ENCODE results near the gene TMEM175.
"Not testable (repeated sequence)": the region's sequence is repeated elsewhere in the genome, so short reads cannot be mapped to it uniquely, and the experiment has no call there.

The TMEM175 gene

GRCh38 chr4:917992-918391 lies 14.3 kb upstream of the TMEM175 start:
- Mint-ChIP-seq H3K4me3 (no peak overlapping the region), H3K9me3 (peaks cover 11% of the 10 kb centered on the region), H3K27me3 (no peaks in the 10 kb centered on the region), H3K4me1 (peaks cover 64% of the 10 kb centered on the region), H3K36me3 (ENCODE audit: low read depth) (peaks cover 29% of the 10 kb centered on the region), H3K27ac (no peak overlapping the region)
- no peak for ATAC-seq
- no peak for DNase-seq

DNA sequence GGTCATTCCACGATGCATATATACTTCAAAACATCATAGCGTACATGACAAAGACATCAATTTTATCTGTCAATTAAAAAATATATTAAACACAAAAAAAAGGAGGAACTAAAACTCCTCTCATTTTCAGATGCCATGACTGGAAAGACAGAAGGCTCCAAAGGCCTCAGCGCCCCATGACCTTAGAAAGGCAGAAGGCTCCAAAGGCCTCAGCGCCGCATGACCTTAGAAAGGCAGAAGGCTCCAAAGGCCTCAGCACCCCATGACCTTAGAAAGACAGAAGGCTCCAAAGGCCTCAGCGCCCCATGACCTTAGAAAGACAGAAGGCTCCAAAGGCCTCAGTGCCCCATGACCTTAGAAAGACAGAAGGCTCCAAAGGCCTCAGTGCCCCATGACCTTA lies 13.7 kb upstream of the TMEM175 start:
- not testable (repeated sequence) for DNase-seq, H3K27ac Mint-ChIP-seq, H3K4me3 Mint-ChIP-seq, H3K27me3 Mint-ChIP-seq, ATAC-seq
- Mint-ChIP-seq H3K4me1 (peaks cover 70% of the 10 kb centered on the region), H3K9me3 (peaks cover 11% of the 10 kb centered on the region), H3K36me3 (ENCODE audit: low read depth) (peaks cover 29% of the 10 kb centered on the region)

DNA sequence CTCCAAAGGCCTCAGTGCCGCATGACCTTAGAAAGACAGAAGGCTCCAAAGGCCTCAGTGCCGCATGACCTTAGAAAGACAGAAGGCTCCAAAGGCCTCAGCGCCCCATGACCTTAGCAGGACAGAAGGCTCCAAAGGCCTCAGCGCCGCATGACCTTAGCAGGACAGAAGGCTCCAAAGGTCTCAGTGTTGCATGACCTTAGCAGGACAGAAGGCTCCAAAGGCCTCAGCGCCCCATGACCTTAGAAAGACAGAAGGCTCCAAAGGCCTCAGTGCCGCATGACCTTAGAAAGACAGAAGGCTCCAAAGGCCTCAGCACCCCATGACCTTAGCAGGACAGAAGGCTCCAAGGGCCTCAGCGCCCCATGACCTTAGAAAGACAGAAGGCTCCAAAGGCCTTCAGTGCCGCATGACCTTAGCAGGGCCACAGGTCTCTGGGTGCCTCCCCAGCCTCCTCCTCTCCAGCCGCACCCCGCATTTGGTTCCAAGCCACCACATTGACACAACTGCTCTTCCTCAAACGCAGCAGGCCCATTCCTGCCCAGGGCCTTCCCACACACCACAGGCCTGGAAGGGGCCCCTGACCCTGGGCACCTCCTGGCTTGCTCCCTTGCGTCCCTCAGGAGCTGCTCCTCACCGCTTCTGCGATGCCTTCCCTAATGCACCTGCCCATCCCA lies 13.1 kb upstream of the TMEM175 start:
- H3K27ac Mint-ChIP-seq, H3K4me3 Mint-ChIP-seq, H3K27me3 Mint-ChIP-seq, DNase-seq, ATAC-seq: not testable (repeated sequence)
- H3K36me3 Mint-ChIP-seq (ENCODE audit: low read depth) = peaks cover 29% of the 10 kb centered on the region
- peaks cover 75% of the 10 kb centered on the region for H3K4me1 Mint-ChIP-seq
- peaks cover 11% of the 10 kb centered on the region for H3K9me3 Mint-ChIP-seq

- Mint-ChIP-seq H3K9me3 (peaks cover 11% of the 10 kb centered on the region), H3K4me1 (peaks cover 75% of the 10 kb centered on the region), H3K27me3 (no peaks in the 10 kb centered on the region), H3K36me3 (ENCODE audit: low read depth) (peaks cover 31% of the 10 kb centered on the region), H3K4me3 (peak overlapping the region; percentile 19), H3K27ac (peak overlapping the region; percentile 69)
- peak; percentile 64 for ATAC-seq
- peak; percentile 26 for DNase-seq
These were observed 10.4 kb upstream of the TMEM175 start for GRCh38 chr4:921830-922331.

GRCh38 chr4:924107-925096 lies 7.9 kb upstream of the TMEM175 start:
- ATAC-seq (peak; percentile 69), DNase-seq (peak; percentile 35)
- peaks cover 22% of the 10 kb centered on the region for H3K36me3 Mint-ChIP-seq (ENCODE audit: low read depth)
- no peaks in the 10 kb centered on the region for H3K27me3 Mint-ChIP-seq
- peak overlapping the region; percentile 61 for H3K27ac Mint-ChIP-seq
- peak overlapping the region; percentile 31 for H3K4me3 Mint-ChIP-seq
- H3K4me1 Mint-ChIP-seq = peaks cover 77% of the 10 kb centered on the region
- no peaks in the 10 kb centered on the region for H3K9me3 Mint-ChIP-seq

GRCh38 chr4:925171-925570 lies 7.1 kb upstream of the TMEM175 start:
- DNase-seq = no peak
- Mint-ChIP-seq H3K4me3 (peak overlapping the region; percentile 3), H3K27ac (peak overlapping the region; percentile 61), H3K36me3 (ENCODE audit: low read depth) (peaks cover 17% of the 10 kb centered on the region), H3K9me3 (no peaks in the 10 kb centered on the region), H3K27me3 (no peaks in the 10 kb centered on the region), H3K4me1 (peaks cover 79% of the 10 kb centered on the region)
- ATAC-seq = no peak

- no peaks in the 10 kb centered on the region for H3K27me3 Mint-ChIP-seq
- H3K9me3 Mint-ChIP-seq = no peaks in the 10 kb centered on the region
- no peak for DNase-seq
- H3K27ac Mint-ChIP-seq = peak overlapping the region; percentile 53
- peaks cover 15% of the 10 kb centered on the region for H3K36me3 Mint-ChIP-seq (ENCODE audit: low read depth)
- ATAC-seq = no peak
- H3K4me1 Mint-ChIP-seq = peaks cover 84% of the 10 kb centered on the region
- peak overlapping the region; percentile 7 for H3K4me3 Mint-ChIP-seq
These were observed 6.3 kb upstream of the TMEM175 start for GRCh38 chr4:925771-926500.

DNA sequence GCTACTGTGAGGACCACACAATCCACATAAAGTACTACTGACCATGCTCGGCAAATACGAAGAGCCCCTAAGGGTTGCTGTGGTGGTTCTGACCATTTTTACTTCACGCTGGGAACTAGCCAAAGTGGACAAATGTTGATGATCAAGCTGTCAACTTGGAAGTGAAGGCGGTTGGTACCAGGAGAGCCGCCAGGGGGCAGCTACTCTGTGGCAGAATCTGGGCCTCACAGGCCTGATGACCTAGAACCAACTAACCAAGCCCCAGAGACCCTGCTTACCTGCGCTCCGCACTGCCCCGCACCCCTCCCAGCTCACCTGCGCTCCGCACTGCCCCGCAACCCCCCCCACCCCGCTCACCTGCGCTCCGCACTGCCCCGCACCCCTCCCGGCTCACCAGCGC lies 5.7 kb upstream of the TMEM175 start:
- Mint-ChIP-seq H3K4me3 (no peak overlapping the region), H3K36me3 (ENCODE audit: low read depth) (peaks cover 12% of the 10 kb centered on the region), H3K4me1 (peaks cover 84% of the 10 kb centered on the region), H3K27ac (no peak overlapping the region), H3K9me3 (no peaks in the 10 kb centered on the region), H3K27me3 (no peaks in the 10 kb centered on the region)
- DNase-seq (no peak), ATAC-seq (no peak)

DNA sequence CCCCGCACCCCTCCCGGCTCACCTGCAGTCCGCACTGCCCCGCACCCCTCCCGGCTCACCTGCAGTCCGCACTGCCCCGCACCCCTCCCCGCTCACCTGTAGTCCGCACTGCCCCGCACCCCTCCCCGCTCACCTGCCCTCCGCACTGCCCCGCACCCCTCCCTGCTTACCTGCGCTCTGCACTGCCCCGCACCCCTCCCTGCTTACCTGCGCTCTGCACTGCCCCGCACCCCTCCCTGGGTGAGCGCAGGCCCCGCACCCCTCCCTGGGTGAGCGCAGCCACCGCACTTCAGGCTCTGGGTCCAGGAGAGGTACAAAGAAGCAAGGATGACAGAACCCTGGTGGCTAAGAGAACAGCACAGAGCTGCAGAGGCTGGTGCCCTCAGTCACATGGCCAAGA lies 4.7 kb upstream of the TMEM175 start:
- H3K27ac Mint-ChIP-seq; H3K9me3 Mint-ChIP-seq; H3K36me3 Mint-ChIP-seq (ENCODE audit: low read depth); H3K4me3 Mint-ChIP-seq; H3K27me3 Mint-ChIP-seq; ATAC-seq; DNase-seq: not testable (repeated sequence)
- H3K4me1 Mint-ChIP-seq = peaks cover 76% of the 10 kb centered on the region

GRCh38 chr4:929096-929765 lies 3.0 kb upstream of the TMEM175 start:
- H3K36me3 Mint-ChIP-seq (ENCODE audit: low read depth) = peaks cover 3% of the 10 kb centered on the region
- no peaks in the 10 kb centered on the region for H3K9me3 Mint-ChIP-seq
- H3K27me3 Mint-ChIP-seq = no peaks in the 10 kb centered on the region
- no peak overlapping the region for H3K27ac Mint-ChIP-seq
- DNase-seq (no peak), ATAC-seq (no peak)
- no peak overlapping the region for H3K4me3 Mint-ChIP-seq
- H3K4me1 Mint-ChIP-seq = peaks cover 70% of the 10 kb centered on the region

DNA sequence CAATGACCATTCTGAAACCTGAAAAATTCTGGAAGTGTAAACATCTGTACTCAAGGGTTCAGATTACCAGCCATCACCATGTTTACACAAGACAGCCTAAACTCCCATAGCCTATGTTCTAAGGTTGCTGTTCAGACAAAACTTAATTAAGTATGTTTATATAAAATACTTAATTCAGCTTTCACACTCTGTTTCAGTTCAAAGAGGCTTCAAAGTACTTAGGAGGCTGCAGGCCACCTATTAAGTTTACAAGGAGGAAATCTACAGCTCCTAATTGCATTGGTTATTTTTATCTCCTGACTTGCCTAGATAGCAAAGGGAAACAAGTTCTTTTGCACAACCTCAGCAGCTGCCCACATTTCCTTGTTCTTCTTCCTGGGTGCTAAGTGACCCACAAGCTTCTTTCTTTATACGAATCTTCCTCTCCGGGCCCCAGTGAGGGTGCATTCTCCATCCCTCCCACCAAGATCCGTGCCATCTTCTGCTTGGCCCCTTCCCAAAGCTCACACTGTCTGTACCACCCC lies 2.2 kb upstream of the TMEM175 start:
- peak overlapping the region; percentile 95 for H3K4me3 Mint-ChIP-seq
- peaks cover 3% of the 10 kb centered on the region for H3K36me3 Mint-ChIP-seq (ENCODE audit: low read depth)
- DNase-seq (no peak), ATAC-seq (no peak)
- H3K27me3 Mint-ChIP-seq = no peaks in the 10 kb centered on the region
- H3K27ac Mint-ChIP-seq = peak overlapping the region; percentile 95
- H3K9me3 Mint-ChIP-seq = no peaks in the 10 kb centered on the region
- peaks cover 68% of the 10 kb centered on the region for H3K4me1 Mint-ChIP-seq

- DNase-seq = no peak
- Mint-ChIP-seq H3K36me3 (ENCODE audit: low read depth) (peaks cover 3% of the 10 kb centered on the region), H3K4me1 (peaks cover 61% of the 10 kb centered on the region), H3K27me3 (no peaks in the 10 kb centered on the region), H3K27ac (peak overlapping the region; percentile 95), H3K4me3 (peak overlapping the region; percentile 95), H3K9me3 (no peaks in the 10 kb centered on the region)
- ATAC-seq = no peak
These were observed 1.4 kb upstream of the TMEM175 start for GRCh38 chr4:930827-931193.

GRCh38 chr4:931194-931959 lies 883 bp upstream of the TMEM175 start:
- H3K27me3 Mint-ChIP-seq = no peaks in the 10 kb centered on the region
- no peak for ATAC-seq
- peaks cover 60% of the 10 kb centered on the region for H3K4me1 Mint-ChIP-seq
- no peaks in the 10 kb centered on the region for H3K36me3 Mint-ChIP-seq (ENCODE audit: low read depth)
- peak; percentile 36 for DNase-seq
- H3K9me3 Mint-ChIP-seq = no peaks in the 10 kb centered on the region
- peak overlapping the region; percentile 95 for H3K27ac Mint-ChIP-seq
- H3K4me3 Mint-ChIP-seq = peak overlapping the region; percentile 95
